Parathyroid adenoma (tissue), 2 donors: Measurements from ENCODE around the gene TBC1D5.

Source experiments
- H2AFZ ChIP-seq: fragments of 300-600 bp; sonication (generic); one replicate; pipeline ENCODE4 v1.7.0; 2017; ENCODE audit warnings: antibody characterized with exemption, mild to moderate bottlenecking
- H3K27ac ChIP-seq: fragments of 300-600 bp; sonication (generic); one replicate; pipeline ENCODE4 v1.7.0; 2017
- H3K27me3 ChIP-seq: fragments of 300-600 bp; sonication (generic); one replicate; pipeline ENCODE4 v1.7.0; 2017; ENCODE audit warnings: low read length; ENCODE audit not compliant: control insufficient read depth, insufficient read depth
- H3K36me3 ChIP-seq: fragments of 300-600 bp; sonication (generic); one replicate; pipeline ENCODE4 v1.7.0; 2017; ENCODE audit warnings: low read length; ENCODE audit not compliant: control insufficient read depth, insufficient read depth
- H3K4me1 ChIP-seq: fragments of 300-600 bp; sonication (generic); one replicate; pipeline ENCODE4 v1.7.0; 2017; ENCODE audit warnings: control low read depth
- H3K4me2 ChIP-seq: fragments of 300-600 bp; sonication (generic); one replicate; pipeline ENCODE4 v1.7.0; 2017; ENCODE audit warnings: low read length
- H3K4me3 ChIP-seq: fragments of 300-600 bp; sonication (generic); one replicate; pipeline ENCODE4 v1.7.0; 2017; ENCODE audit warnings: low read depth, low read length
- H3K79me2 ChIP-seq: fragments of 300-600 bp; sonication (generic); one replicate; pipeline ENCODE4 v1.7.0; 2017; ENCODE audit warnings: control low read depth
- H3K9ac ChIP-seq: fragments of 300-600 bp; sonication (generic); one replicate; pipeline ENCODE4 v1.7.0; 2017; ENCODE audit warnings: mild to moderate bottlenecking
- H3K9me3 ChIP-seq: fragments of 300-600 bp; sonication (generic); one replicate; pipeline ENCODE4 v1.7.0; 2017; ENCODE audit warnings: low read length; ENCODE audit not compliant: control insufficient read depth
- CTCF ChIP-seq: fragments of 300-600 bp; sonication (generic); IDR thresholded peaks from one replicate; pipeline ENCODE4 v1.7.0; 2017; ENCODE audit warnings: antibody characterized with exemption, mild to moderate bottlenecking
- donor health status: primary hyperparathyroidism.

Gene TBC1D5

GRCh38 chr3:17765819-17766472 is 23.5 kb upstream of the TBC1D5 start:
- no peaks in the 10 kb centered on the region for H3K4me1 ChIP-seq
- H3K9me3 ChIP-seq: no peaks in the 10 kb centered on the region
- no peak for TF ChIP-seq CTCF
- no peak overlapping the region for H3K4me2 ChIP-seq
- no peak overlapping the region for H3K27ac ChIP-seq
- H3K4me3 ChIP-seq: no peak overlapping the region
- H3K27me3 ChIP-seq: no peaks in the 10 kb centered on the region
- H2AFZ ChIP-seq: no peak overlapping the region
- H3K9ac ChIP-seq: no peak overlapping the region
- no peaks in the 10 kb centered on the region for H3K79me2 ChIP-seq
- no peaks in the 10 kb centered on the region for H3K36me3 ChIP-seq

- Histone ChIP-seq H3K27ac (no peak overlapping the region), H3K27me3 (no peaks in the 10 kb centered on the region), H3K4me3 (no peak overlapping the region), H3K4me1 (no peaks in the 10 kb centered on the region), H2AFZ (no peak overlapping the region), H3K9me3 (no peaks in the 10 kb centered on the region), H3K4me2 (no peak overlapping the region), H3K9ac (no peak overlapping the region), H3K79me2 (no peaks in the 10 kb centered on the region), H3K36me3 (no peaks in the 10 kb centered on the region)
- no peak for TF ChIP-seq CTCF
Measured at GRCh38 chr3:17761563-17761962, 19.1 kb upstream of the TBC1D5 start.

GRCh38 chr3:17759901-17760300 is 17.5 kb upstream of the TBC1D5 start:
- no peaks in the 10 kb centered on the region for H3K4me1 ChIP-seq
- no peaks in the 10 kb centered on the region for H3K27me3 ChIP-seq
- no peaks in the 10 kb centered on the region for H3K36me3 ChIP-seq
- no peak overlapping the region for H2AFZ ChIP-seq
- no peak for TF ChIP-seq CTCF
- H3K27ac ChIP-seq: no peak overlapping the region
- no peaks in the 10 kb centered on the region for H3K79me2 ChIP-seq
- no peak overlapping the region for H3K4me2 ChIP-seq
- no peaks in the 10 kb centered on the region for H3K9me3 ChIP-seq
- no peak overlapping the region for H3K9ac ChIP-seq
- no peak overlapping the region for H3K4me3 ChIP-seq

GRCh38 chr3:17755836-17756235 is 13.4 kb upstream of the TBC1D5 start:
- H3K36me3 ChIP-seq: no peaks in the 10 kb centered on the region
- H3K9ac ChIP-seq: no peak overlapping the region
- no peaks in the 10 kb centered on the region for H3K4me1 ChIP-seq
- H2AFZ ChIP-seq: no peak overlapping the region
- H3K27ac ChIP-seq: no peak overlapping the region
- H3K27me3 ChIP-seq: no peaks in the 10 kb centered on the region
- no peak for TF ChIP-seq CTCF
- H3K9me3 ChIP-seq: no peaks in the 10 kb centered on the region
- no peak overlapping the region for H3K4me2 ChIP-seq
- H3K4me3 ChIP-seq: no peak overlapping the region
- no peaks in the 10 kb centered on the region for H3K79me2 ChIP-seq

GRCh38 chr3:17753632-17753992 is 11.2 kb upstream of the TBC1D5 start:
- Histone ChIP-seq H3K4me3 (no peak overlapping the region), H3K27ac (no peak overlapping the region), H3K9me3 (no peaks in the 10 kb centered on the region), H3K36me3 (no peaks in the 10 kb centered on the region), H3K4me1 (no peaks in the 10 kb centered on the region), H3K27me3 (no peaks in the 10 kb centered on the region), H3K9ac (no peak overlapping the region), H3K4me2 (no peak overlapping the region), H3K79me2 (no peaks in the 10 kb centered on the region), H2AFZ (no peak overlapping the region)
- no peak for TF ChIP-seq CTCF
